A549 (cell line): ENCODE measurements around the gene COA8.

Experiments
- CEBPB ChIP-seq, 2 experiments: fragments of >200 bp in 1 of 2; sonication (Bioruptor Twin) in 1 of 2; formaldehyde crosslinking in 1 of 2; IDR thresholded peaks; 2 replicates each; pipeline ENCODE4 v1.6.1; 2012 to 2016
- EP300 ChIP-seq, 2 experiments: fragments of >200 bp; sonication (Bioruptor Twin); formaldehyde crosslinking; IDR thresholded peaks; 2 replicates in 1 of 2; 3 replicates in 1 of 2; pipeline ENCODE4 v1.6.1; 2016 to 2017
- RNF2 ChIP-seq: fragments of 200-600 bp; sonication (generic); IDR thresholded peaks from 2 replicates; pipeline ENCODE4 v1.6.1; 2016; ENCODE audit warnings: low read depth, mild to moderate bottlenecking, antibody characterized with exemption, moderate library complexity, borderline replicate concordance
- TF ChIP-seq, protein P1 (sequence below): fragments of >200 bp; sonication (Bioruptor Twin); formaldehyde crosslinking; IDR thresholded peaks from 3 replicates; pipeline ENCODE4 v1.5.1; 2016
- TF ChIP-seq, protein P2 (sequence below): IDR thresholded peaks from 2 replicates; pipeline ENCODE4 v1.6.1; 2012
- TF ChIP-seq, protein P3 (sequence below): fragments of 450-650 bp; IDR thresholded peaks from 2 replicates; pipeline ENCODE4 v1.6.1; 2014; ENCODE audit warnings: antibody characterized with exemption

DNA sequence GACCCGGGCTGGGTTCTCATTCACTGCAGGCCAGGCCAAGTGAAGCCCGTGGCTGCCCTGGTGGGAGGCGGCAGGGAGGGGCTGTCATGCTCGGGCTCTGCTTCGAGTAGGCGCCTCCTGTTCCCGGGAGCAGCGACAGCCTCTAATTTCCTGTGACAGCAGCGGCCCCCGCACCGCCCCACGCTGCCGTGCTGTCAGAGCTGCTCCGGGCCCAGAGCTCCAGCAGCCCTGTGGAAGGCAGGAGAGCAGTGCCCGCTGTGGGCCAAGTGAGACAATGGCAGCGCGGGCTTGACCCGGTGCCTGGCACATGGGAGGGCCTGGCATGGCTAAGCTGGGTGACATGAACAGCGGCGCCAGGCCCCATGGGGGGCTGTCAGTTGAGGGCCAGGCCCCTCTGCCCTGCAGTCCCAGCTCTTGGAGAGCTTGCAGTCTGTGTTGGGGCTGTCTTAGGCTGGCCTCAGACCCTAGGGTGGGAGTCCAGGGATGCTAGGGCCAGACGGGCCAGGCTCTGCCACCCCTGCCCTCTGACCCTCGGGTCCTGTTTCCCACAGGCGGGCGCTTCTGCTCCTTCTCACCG lies 28.7 kb upstream of the COA8 start:
- TF ChIP-seq, protein P1, sequence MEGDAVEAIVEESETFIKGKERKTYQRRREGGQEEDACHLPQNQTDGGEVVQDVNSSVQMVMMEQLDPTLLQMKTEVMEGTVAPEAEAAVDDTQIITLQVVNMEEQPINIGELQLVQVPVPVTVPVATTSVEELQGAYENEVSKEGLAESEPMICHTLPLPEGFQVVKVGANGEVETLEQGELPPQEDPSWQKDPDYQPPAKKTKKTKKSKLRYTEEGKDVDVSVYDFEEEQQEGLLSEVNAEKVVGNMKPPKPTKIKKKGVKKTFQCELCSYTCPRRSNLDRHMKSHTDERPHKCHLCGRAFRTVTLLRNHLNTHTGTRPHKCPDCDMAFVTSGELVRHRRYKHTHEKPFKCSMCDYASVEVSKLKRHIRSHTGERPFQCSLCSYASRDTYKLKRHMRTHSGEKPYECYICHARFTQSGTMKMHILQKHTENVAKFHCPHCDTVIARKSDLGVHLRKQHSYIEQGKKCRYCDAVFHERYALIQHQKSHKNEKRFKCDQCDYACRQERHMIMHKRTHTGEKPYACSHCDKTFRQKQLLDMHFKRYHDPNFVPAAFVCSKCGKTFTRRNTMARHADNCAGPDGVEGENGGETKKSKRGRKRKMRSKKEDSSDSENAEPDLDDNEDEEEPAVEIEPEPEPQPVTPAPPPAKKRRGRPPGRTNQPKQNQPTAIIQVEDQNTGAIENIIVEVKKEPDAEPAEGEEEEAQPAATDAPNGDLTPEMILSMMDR, result no peak
- TF ChIP-seq EP300 (IDR thresholded peaks at IDR 0.05), result no peak
- no peak for TF ChIP-seq CEBPB (IDR thresholded peaks at IDR 0.05)
- no peak for TF ChIP-seq RNF2
- TF ChIP-seq, protein P2, sequence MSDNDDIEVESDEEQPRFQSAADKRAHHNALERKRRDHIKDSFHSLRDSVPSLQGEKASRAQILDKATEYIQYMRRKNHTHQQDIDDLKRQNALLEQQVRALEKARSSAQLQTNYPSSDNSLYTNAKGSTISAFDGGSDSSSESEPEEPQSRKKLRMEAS, result no peak
- TF ChIP-seq, protein P3, sequence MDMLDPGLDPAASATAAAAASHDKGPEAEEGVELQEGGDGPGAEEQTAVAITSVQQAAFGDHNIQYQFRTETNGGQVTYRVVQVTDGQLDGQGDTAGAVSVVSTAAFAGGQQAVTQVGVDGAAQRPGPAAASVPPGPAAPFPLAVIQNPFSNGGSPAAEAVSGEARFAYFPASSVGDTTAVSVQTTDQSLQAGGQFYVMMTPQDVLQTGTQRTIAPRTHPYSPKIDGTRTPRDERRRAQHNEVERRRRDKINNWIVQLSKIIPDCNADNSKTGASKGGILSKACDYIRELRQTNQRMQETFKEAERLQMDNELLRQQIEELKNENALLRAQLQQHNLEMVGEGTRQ, result no peak
